Panc1 (cell line): Measurements from ENCODE around the gene HPCAL1.

Source experiments
- POLR2AphosphoS5 ChIP-seq: IDR thresholded peaks from 2 replicates; pipeline ENCODE4 v1.6.1; 2012; ENCODE audit warnings: mild to moderate bottlenecking, low read depth, low read length, moderate library complexity
- SIN3A ChIP-seq: IDR thresholded peaks from 2 replicates; pipeline ENCODE4 v1.6.1; 2012; ENCODE audit warnings: low read depth, mild to moderate bottlenecking, low read length, moderate library complexity, borderline replicate concordance; ENCODE audit not compliant: insufficient read depth
- TF ChIP-seq, protein P1 (sequence below): fragments of 450-650 bp; IDR thresholded peaks from 2 replicates; pipeline ENCODE4 v1.5.1; 2017; ENCODE audit warnings: mild to moderate bottlenecking
- TF ChIP-seq, protein P2 (sequence below), 2 experiments: IDR thresholded peaks; 2 replicates each; pipeline ENCODE4 v1.6.1; 2011 to 2012; ENCODE audit warnings: low read depth in 2 of 2, control low read depth in 1 of 2, low read length in 1 of 2, mild to moderate bottlenecking in 1 of 2, moderate library complexity in 1 of 2; ENCODE audit not compliant: insufficient read depth in 1 of 2

DNA sequence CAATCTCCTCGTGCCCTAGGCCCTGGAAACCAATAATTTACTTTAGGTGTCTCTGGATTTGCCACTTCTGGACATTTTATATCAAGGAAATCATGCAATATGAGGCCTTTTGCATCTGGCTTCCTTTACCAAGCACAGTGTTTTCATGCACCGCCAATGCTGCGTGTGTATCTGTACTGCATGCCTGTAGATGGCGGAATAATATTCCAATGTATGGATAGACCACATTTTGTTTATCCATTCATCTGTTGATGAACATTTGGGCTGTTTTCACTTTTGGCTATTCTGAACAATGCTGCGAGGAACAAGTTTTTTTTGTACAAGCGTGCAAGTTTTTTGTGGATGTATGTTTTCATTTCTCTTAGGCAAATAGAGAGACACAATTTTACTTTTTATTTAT, 18.9 kb downstream of the HPCAL1 start:
- TF ChIP-seq, protein P1, sequence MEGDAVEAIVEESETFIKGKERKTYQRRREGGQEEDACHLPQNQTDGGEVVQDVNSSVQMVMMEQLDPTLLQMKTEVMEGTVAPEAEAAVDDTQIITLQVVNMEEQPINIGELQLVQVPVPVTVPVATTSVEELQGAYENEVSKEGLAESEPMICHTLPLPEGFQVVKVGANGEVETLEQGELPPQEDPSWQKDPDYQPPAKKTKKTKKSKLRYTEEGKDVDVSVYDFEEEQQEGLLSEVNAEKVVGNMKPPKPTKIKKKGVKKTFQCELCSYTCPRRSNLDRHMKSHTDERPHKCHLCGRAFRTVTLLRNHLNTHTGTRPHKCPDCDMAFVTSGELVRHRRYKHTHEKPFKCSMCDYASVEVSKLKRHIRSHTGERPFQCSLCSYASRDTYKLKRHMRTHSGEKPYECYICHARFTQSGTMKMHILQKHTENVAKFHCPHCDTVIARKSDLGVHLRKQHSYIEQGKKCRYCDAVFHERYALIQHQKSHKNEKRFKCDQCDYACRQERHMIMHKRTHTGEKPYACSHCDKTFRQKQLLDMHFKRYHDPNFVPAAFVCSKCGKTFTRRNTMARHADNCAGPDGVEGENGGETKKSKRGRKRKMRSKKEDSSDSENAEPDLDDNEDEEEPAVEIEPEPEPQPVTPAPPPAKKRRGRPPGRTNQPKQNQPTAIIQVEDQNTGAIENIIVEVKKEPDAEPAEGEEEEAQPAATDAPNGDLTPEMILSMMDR, result no peak
- TF ChIP-seq SIN3A (no peak), POLR2AphosphoS5 (no peak)
- TF ChIP-seq, protein P2, sequence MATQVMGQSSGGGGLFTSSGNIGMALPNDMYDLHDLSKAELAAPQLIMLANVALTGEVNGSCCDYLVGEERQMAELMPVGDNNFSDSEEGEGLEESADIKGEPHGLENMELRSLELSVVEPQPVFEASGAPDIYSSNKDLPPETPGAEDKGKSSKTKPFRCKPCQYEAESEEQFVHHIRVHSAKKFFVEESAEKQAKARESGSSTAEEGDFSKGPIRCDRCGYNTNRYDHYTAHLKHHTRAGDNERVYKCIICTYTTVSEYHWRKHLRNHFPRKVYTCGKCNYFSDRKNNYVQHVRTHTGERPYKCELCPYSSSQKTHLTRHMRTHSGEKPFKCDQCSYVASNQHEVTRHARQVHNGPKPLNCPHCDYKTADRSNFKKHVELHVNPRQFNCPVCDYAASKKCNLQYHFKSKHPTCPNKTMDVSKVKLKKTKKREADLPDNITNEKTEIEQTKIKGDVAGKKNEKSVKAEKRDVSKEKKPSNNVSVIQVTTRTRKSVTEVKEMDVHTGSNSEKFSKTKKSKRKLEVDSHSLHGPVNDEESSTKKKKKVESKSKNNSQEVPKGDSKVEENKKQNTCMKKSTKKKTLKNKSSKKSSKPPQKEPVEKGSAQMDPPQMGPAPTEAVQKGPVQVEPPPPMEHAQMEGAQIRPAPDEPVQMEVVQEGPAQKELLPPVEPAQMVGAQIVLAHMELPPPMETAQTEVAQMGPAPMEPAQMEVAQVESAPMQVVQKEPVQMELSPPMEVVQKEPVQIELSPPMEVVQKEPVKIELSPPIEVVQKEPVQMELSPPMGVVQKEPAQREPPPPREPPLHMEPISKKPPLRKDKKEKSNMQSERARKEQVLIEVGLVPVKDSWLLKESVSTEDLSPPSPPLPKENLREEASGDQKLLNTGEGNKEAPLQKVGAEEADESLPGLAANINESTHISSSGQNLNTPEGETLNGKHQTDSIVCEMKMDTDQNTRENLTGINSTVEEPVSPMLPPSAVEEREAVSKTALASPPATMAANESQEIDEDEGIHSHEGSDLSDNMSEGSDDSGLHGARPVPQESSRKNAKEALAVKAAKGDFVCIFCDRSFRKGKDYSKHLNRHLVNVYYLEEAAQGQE (IDR thresholded peaks at IDR 0.05; ENCODE audit: insufficient read depth in 1 of 2, low read depth in 2 of 2, low read length in 1 of 2), result no peak
